SK-N-SH (cell line): ENCODE data around the gene KCTD7. TPM values are rescaled to one million over a fixed set of nuclear protein-coding genes. Genes with fewer than 3 reads are reported as not detected.

Source experiments
- CTCF ChIA-PET: fragments of 300-600, 350-600 bp; formaldehyde crosslinking; extraction: SDS; loops from one replicate; lab custom pipeline; 2021; lab: Yijun Ruan, JAX
- POLR2A ChIA-PET: fragments of 350-600 bp; sonication (Branson Sonifier 250); formaldehyde crosslinking; extraction: SDS; loops from one replicate; lab custom pipeline; 2020; ENCODE audit warnings: antibody characterized with exemption, inconsistent platforms; lab: Yijun Ruan, JAX
- DNase-seq: peaks from one replicate; pipeline ENCODE4 v3.0.0; 2012
- H2AFZ ChIP-seq: fragments of 200-600 bp; sonication (generic); 2 replicates; pipeline ENCODE4 v1.8.1; 2016; ENCODE audit warnings: antibody characterized with exemption, mild to moderate bottlenecking, low read depth
- H3F3A ChIP-seq: fragments of 200-600 bp; sonication (generic); replicated peaks from 2 replicates; pipeline ENCODE3; 2016; ENCODE audit warnings: antibody characterized with exemption, mild to moderate bottlenecking; ENCODE audit not compliant: insufficient read depth
- H3K27ac ChIP-seq, 2 experiments: fragments of 200-500 bp in 1 of 2; fragments of 200-600 bp in 1 of 2; sonication (Bioruptor generic) in 1 of 2; sonication (generic), shearing (Covaris generic) in 1 of 2; 2 replicates each; pipeline versions ENCODE4 v1.5.1 to v1.6.1; 2014 to 2016; ENCODE audit warnings: low read depth in 2 of 2, inconsistent platforms in 1 of 2, low read length in 1 of 2, mild to moderate bottlenecking in 1 of 2, mixed read lengths in 1 of 2
- H3K27me3 ChIP-seq: fragments of 200-600 bp; sonication (generic), shearing (Covaris generic); 2 replicates; pipeline ENCODE4 v1.6.1; 2016; ENCODE audit warnings: mixed run types; ENCODE audit not compliant: insufficient read depth
- H3K36me3 ChIP-seq, 2 experiments: fragments of 200-500 bp in 1 of 2; fragments of 200-600 bp in 1 of 2; sonication (Bioruptor generic) in 1 of 2; sonication (generic) in 1 of 2; replicated peaks in 1 of 2; 2 replicates each; pipeline versions ENCODE3 to v1.5.1; 2014 to 2016; ENCODE audit warnings: low read length in 1 of 2, mild to moderate bottlenecking in 1 of 2; ENCODE audit not compliant: insufficient read depth in 2 of 2, control insufficient read depth in 1 of 2
- H3K4me1 ChIP-seq, 2 experiments: fragments of 200-500 bp in 1 of 2; fragments of 200-600 bp in 1 of 2; sonication (Bioruptor generic) in 1 of 2; sonication (generic), shearing (Covaris generic) in 1 of 2; 2 replicates each; pipeline versions ENCODE4 v1.5.1 to v1.6.1; 2014 to 2016; ENCODE audit warnings: low read depth in 1 of 2, low read length in 1 of 2, mixed run types in 1 of 2; ENCODE audit not compliant: insufficient read depth in 2 of 2, control insufficient read depth in 1 of 2
- H3K4me2 ChIP-seq: fragments of 200-600 bp; sonication (generic), shearing (Covaris generic); 2 replicates; pipeline ENCODE4 v1.6.1; 2017; ENCODE audit warnings: mixed run types
- H3K4me3 ChIP-seq, 2 experiments: fragments of 200-500 bp in 1 of 2; fragments of 200-600 bp in 1 of 2; sonication (Bioruptor generic) in 1 of 2; sonication (generic), shearing (Covaris generic) in 1 of 2; 2 replicates each; pipeline versions ENCODE4 v1.5.1 to v1.8.1; 2014 to 2016; ENCODE audit warnings: low read depth in 2 of 2, inconsistent platforms in 1 of 2, low read length in 1 of 2, mild to moderate bottlenecking in 1 of 2, mixed read lengths in 1 of 2, moderate library complexity in 1 of 2
- H3K79me2 ChIP-seq: fragments of 200-600 bp; sonication (generic); 2 replicates; pipeline ENCODE4 v1.8.1; 2017; ENCODE audit warnings: mild to moderate bottlenecking; ENCODE audit not compliant: insufficient read depth
- H3K9ac ChIP-seq: fragments of 200-600 bp; sonication (generic); 2 replicates; pipeline ENCODE4 v1.6.1; 2017; ENCODE audit warnings: mixed run types
- H3K9me2 ChIP-seq: fragments of 200-600 bp; sonication (generic); 2 replicates; pipeline ENCODE4 v1.6.1; 2017; ENCODE audit warnings: mixed run types
- H3K9me3 ChIP-seq: fragments of 200-600 bp; sonication (generic); 2 replicates; pipeline ENCODE4 v1.6.1; 2017; ENCODE audit warnings: mixed run types, mild to moderate bottlenecking, moderate library complexity
- H4K20me1 ChIP-seq: fragments of 200-600 bp; sonication (generic); 2 replicates; pipeline ENCODE4 v1.6.1; 2017; ENCODE audit warnings: mild to moderate bottlenecking, mixed run types; ENCODE audit not compliant: insufficient read depth
- CHD2 ChIP-seq: fragments of 150-350 bp; IDR thresholded peaks from 2 replicates; pipeline ENCODE4 v1.6.1; 2018; ENCODE audit warnings: low read length; ENCODE audit not compliant: partially characterized antibody
- ELF1 ChIP-seq: IDR thresholded peaks from 2 replicates; pipeline ENCODE4 v1.4.0; 2012
- EP300 ChIP-seq, 2 experiments: IDR thresholded peaks; 2 replicates each; pipeline versions ENCODE4 v1.4.0 to v1.6.1; 2012; ENCODE audit warnings: borderline replicate concordance in 1 of 2, low read depth in 1 of 2, low read length in 1 of 2
- EZH2phosphoT487 ChIP-seq: fragments of 200-600 bp; sonication (generic); IDR thresholded peaks from 2 replicates; pipeline ENCODE4 v1.6.1; 2017; ENCODE audit warnings: low read depth, mixed run types, mild to moderate bottlenecking, antibody characterized with exemption, moderate library complexity, borderline replicate concordance
- FOSL2 ChIP-seq: IDR thresholded peaks from 2 replicates; pipeline ENCODE4 v1.4.0; 2012; ENCODE audit warnings: low read depth, mild to moderate bottlenecking, moderate library complexity, borderline replicate concordance
- IRF3 ChIP-seq: fragments of 150-350 bp; IDR thresholded peaks from 2 replicates; pipeline ENCODE4 v1.6.1; 2016; ENCODE audit warnings: mild to moderate bottlenecking, low read depth, low read length
- JUND ChIP-seq: IDR thresholded peaks from 2 replicates; pipeline ENCODE4 v1.4.0; 2012
- MEF2A ChIP-seq: IDR thresholded peaks from 2 replicates; pipeline ENCODE4 v1.4.0; 2012; ENCODE audit warnings: low read depth, borderline replicate concordance
- MXI1 ChIP-seq: IDR thresholded peaks from 2 replicates; pipeline ENCODE4 v1.6.1; 2012; ENCODE audit warnings: mild to moderate bottlenecking, low read depth, low read length, improper control_type of control experiment
- NFIC ChIP-seq: IDR thresholded peaks from 2 replicates; pipeline ENCODE4 v1.4.0; 2012; ENCODE audit warnings: borderline replicate concordance
- NRF1 ChIP-seq: IDR thresholded peaks from 2 replicates; pipeline ENCODE4 v1.6.1; 2012; ENCODE audit warnings: low read depth, mild to moderate bottlenecking, low read length
- RAD21 ChIP-seq: IDR thresholded peaks from 2 replicates; pipeline ENCODE4 v1.6.1; 2012; ENCODE audit warnings: mild to moderate bottlenecking, low read length
- REST ChIP-seq: IDR thresholded peaks from 2 replicates; pipeline ENCODE4 v1.6.1; 2012; ENCODE audit warnings: mild to moderate bottlenecking, low read depth, low read length, moderate library complexity
- SMC3 ChIP-seq: IDR thresholded peaks from 2 replicates; pipeline ENCODE4 v1.6.1; 2012; ENCODE audit warnings: low read depth, low read length, improper control_type of control experiment
- TAF1 ChIP-seq: IDR thresholded peaks from 2 replicates; pipeline ENCODE4 v1.6.1; 2012; ENCODE audit warnings: low read depth, mild to moderate bottlenecking, low read length, moderate library complexity, borderline replicate concordance
- TCF12 ChIP-seq: IDR thresholded peaks from 2 replicates; pipeline ENCODE4 v1.4.0; 2012
- USF1 ChIP-seq: IDR thresholded peaks from 2 replicates; pipeline ENCODE4 v1.4.0; 2012; ENCODE audit warnings: low read depth, borderline replicate concordance
- WGBS: methylation state at CpG from one replicate; pipeline ENCODE4 v1.1.6; 2017; ENCODE audit warnings: low lambda C conversion rate; 5-methylcytosine and 5-hydroxymethylcytosine counted together
- polyA plus RNA-seq, 3 experiments: library from polyadenylated mRNA; depleted of rRNA; stranded (reverse); fragments of >200 nt; gene quantifications; 2 replicates each; pipeline ENCODE4 v1.2.3, GENCODE V29; 2012

KCTD7 gene
- polyA plus RNA-seq, 1 of the 3 experiments (the other 2 are of a cell fraction) = 19.5 TPM

- TF ChIP-seq TCF12 = no peak
- no peak for TF ChIP-seq NFIC
- TF ChIP-seq FOSL2 = no peak
- no peak for TF ChIP-seq RAD21
- no peak for TF ChIP-seq NRF1
- TF ChIP-seq REST = no peak
- no peak for TF ChIP-seq CHD2
- TF ChIP-seq JUND = no peak
- TF ChIP-seq TAF1 = no peak
- no peak for TF ChIP-seq EP300 (IDR thresholded peaks at IDR 0.05; ENCODE audit: borderline replicate concordance in 1 of 2, low read depth in 1 of 2, low read length in 1 of 2)
- no peak for TF ChIP-seq MEF2A
- no peak for TF ChIP-seq EZH2phosphoT487
- TF ChIP-seq IRF3 = no peak
- TF ChIP-seq ELF1 = no peak
- no peak for TF ChIP-seq MXI1
- TF ChIP-seq USF1 = no peak
- TF ChIP-seq SMC3 = no peak
- Histone ChIP-seq H4K20me1 (no peaks in the 10 kb centered on the region), H2AFZ (no peak overlapping the region), H3F3A (no peaks in the 10 kb centered on the region), H3K27me3 (no peaks in the 10 kb centered on the region), H3K9me3 (no peaks in the 10 kb centered on the region), H3K4me1 (peaks cover 5% of the 10 kb centered on the region in 2 experiments; a peak in 3 of 4 replicates), H3K9ac (no peak overlapping the region), H3K4me3 (no peak overlapping the region), H3K9me2 (no peaks in the 10 kb centered on the region), H3K4me2 (no peak overlapping the region), H3K36me3 (no peaks in the 10 kb centered on the region), H3K27ac (no peak overlapping the region), H3K79me2 (peaks cover 6% of the 10 kb centered on the region)
- DNase-seq = no peak
- POLR2A ChIA-PET = no interaction called here
- 34% methylated on average over 2 of the region's 2 CpGs for WGBS
- CTCF ChIA-PET = interaction anchor here (2.3 kb wide), 1 partner anchor 12 kb away, joined by 7 read pairs; no protein-coding TSS in a partner anchor
Measured at GRCh38 chr7:66597461-66597860, 31.2 kb upstream of the KCTD7 start.
